Ishikawa (cell line): ENCODE results near the gene RBM19.

ENCODE experiments used
- CEBPB ChIP-seq: IDR thresholded peaks from 2 replicates; pipeline ENCODE4 v1.6.1; 2012
- CREB1 ChIP-seq: IDR thresholded peaks from 2 replicates; pipeline ENCODE4 v1.6.1; 2012; ENCODE audit warnings: low read depth
- EGR1 ChIP-seq: IDR thresholded peaks from 2 replicates; pipeline ENCODE4 v1.6.1; 2012
- EP300 ChIP-seq: IDR thresholded peaks from 2 replicates; pipeline ENCODE4 v1.6.1; 2012; ENCODE audit warnings: borderline replicate concordance
- FOXM1 ChIP-seq: IDR thresholded peaks from 2 replicates; pipeline ENCODE4 v1.6.1; 2012; ENCODE audit warnings: low read depth, borderline replicate concordance
- NFIC ChIP-seq: IDR thresholded peaks from 2 replicates; pipeline ENCODE4 v1.6.1; 2012
- RAD21 ChIP-seq: IDR thresholded peaks from 2 replicates; pipeline ENCODE4 v1.6.1; 2012; ENCODE audit warnings: low read depth
- TAF1 ChIP-seq: IDR thresholded peaks from 2 replicates; pipeline ENCODE4 v1.6.1; 2012; ENCODE audit warnings: low read depth, mild to moderate bottlenecking
- TCF12 ChIP-seq: IDR thresholded peaks from 2 replicates; pipeline ENCODE4 v1.6.1; 2012; ENCODE audit warnings: low read depth
- TEAD4 ChIP-seq: IDR thresholded peaks from 2 replicates; pipeline ENCODE4 v1.6.1; 2012
- USF1 ChIP-seq: IDR thresholded peaks from 2 replicates; pipeline ENCODE4 v1.6.1; 2012
- YY1 ChIP-seq: IDR thresholded peaks from 2 replicates; pipeline ENCODE4 v1.6.1; 2012; ENCODE audit warnings: low read depth
- ZBTB7A ChIP-seq: IDR thresholded peaks from 2 replicates; pipeline ENCODE4 v1.6.1; 2012; ENCODE audit warnings: low read depth
- TF ChIP-seq, protein P1 (sequence below): IDR thresholded peaks from 2 replicates; pipeline ENCODE4 v1.6.1; 2012
- TF ChIP-seq, protein P2 (sequence below): IDR thresholded peaks from 2 replicates; pipeline ENCODE4 v1.6.1; 2012; ENCODE audit warnings: low read depth, mild to moderate bottlenecking

Gene RBM19

GRCh38 chr12:113961921-113962710 lies 4.0 kb downstream of the RBM19 start:
- no peak for TF ChIP-seq RAD21
- TF ChIP-seq, protein P1, sequence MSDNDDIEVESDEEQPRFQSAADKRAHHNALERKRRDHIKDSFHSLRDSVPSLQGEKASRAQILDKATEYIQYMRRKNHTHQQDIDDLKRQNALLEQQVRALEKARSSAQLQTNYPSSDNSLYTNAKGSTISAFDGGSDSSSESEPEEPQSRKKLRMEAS, result no peak

- TF ChIP-seq USF1 (no peak), EP300 (no peak), ZBTB7A (no peak)
These were observed 6.1 kb downstream of the RBM19 start for GRCh38 chr12:113960030-113960429.

GRCh38 chr12:113959096-113959495 lies 7.0 kb downstream of the RBM19 start:
- TF ChIP-seq ZBTB7A (no peak), TAF1 (no peak), TEAD4 (no peak), RAD21 (no peak), CEBPB (no peak), USF1 (no peak), TCF12 (no peak), EP300 (no peak), EGR1 (no peak), FOXM1 (no peak)
- TF ChIP-seq, protein P2, sequence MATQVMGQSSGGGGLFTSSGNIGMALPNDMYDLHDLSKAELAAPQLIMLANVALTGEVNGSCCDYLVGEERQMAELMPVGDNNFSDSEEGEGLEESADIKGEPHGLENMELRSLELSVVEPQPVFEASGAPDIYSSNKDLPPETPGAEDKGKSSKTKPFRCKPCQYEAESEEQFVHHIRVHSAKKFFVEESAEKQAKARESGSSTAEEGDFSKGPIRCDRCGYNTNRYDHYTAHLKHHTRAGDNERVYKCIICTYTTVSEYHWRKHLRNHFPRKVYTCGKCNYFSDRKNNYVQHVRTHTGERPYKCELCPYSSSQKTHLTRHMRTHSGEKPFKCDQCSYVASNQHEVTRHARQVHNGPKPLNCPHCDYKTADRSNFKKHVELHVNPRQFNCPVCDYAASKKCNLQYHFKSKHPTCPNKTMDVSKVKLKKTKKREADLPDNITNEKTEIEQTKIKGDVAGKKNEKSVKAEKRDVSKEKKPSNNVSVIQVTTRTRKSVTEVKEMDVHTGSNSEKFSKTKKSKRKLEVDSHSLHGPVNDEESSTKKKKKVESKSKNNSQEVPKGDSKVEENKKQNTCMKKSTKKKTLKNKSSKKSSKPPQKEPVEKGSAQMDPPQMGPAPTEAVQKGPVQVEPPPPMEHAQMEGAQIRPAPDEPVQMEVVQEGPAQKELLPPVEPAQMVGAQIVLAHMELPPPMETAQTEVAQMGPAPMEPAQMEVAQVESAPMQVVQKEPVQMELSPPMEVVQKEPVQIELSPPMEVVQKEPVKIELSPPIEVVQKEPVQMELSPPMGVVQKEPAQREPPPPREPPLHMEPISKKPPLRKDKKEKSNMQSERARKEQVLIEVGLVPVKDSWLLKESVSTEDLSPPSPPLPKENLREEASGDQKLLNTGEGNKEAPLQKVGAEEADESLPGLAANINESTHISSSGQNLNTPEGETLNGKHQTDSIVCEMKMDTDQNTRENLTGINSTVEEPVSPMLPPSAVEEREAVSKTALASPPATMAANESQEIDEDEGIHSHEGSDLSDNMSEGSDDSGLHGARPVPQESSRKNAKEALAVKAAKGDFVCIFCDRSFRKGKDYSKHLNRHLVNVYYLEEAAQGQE, result no peak
- TF ChIP-seq, protein P1, result no peak

- no peak for TF ChIP-seq TEAD4
- TF ChIP-seq, protein P1, result no peak
- no peak for TF ChIP-seq RAD21
- no peak for TF ChIP-seq FOXM1
These were observed 8.0 kb downstream of the RBM19 start for GRCh38 chr12:113958108-113958507.

DNA sequence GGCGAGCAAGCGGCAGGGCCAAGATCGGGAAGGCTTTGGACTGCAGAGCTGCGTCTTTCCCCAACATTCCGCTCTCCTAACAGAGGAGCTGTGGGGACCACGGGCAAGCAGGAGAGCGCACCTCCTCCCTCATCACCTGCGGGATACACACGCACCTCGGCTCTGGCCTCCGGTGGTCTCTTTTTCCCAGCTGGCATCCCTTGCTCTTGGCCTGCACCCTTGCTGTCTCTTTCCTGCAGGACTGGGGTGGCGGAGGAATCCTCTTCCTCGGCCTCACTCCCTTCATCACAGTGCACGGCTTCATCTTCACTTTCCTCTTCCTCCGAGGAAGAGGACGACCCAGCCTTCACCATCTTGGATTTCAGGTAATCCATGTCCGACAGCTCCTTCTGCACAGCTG lies 8.5 kb downstream of the RBM19 start:
- TF ChIP-seq USF1, result no peak
- TF ChIP-seq, protein P1, result no peak
- TF ChIP-seq RAD21, result no peak
- no peak for TF ChIP-seq NFIC
- no peak for TF ChIP-seq EGR1
- TF ChIP-seq ZBTB7A, result no peak
- TF ChIP-seq FOXM1, result no peak
- no peak for TF ChIP-seq CREB1
- TF ChIP-seq CEBPB, result no peak
- TF ChIP-seq TAF1, result no peak
- no peak for TF ChIP-seq TEAD4
- TF ChIP-seq, protein P2, result no peak
- TF ChIP-seq EP300, result no peak
- no peak for TF ChIP-seq YY1
- TF ChIP-seq TCF12, result no peak
